Activated CD8-positive, alpha-beta memory T cell treated with anti-CD3 and anti-CD28 coated beads for 4 hours (primary cell): ENCODE results near the gene RETREG1.
"Not testable (repeated sequence)": the region's sequence is repeated elsewhere in the genome, so short reads cannot be mapped to it uniquely, and the experiment has no call there.

ENCODE experiments used
- DNase-seq, 2 donors: peaks; one replicate each; pipeline ENCODE4 v3.0.0-alpha.2; 2020; ENCODE audit warnings: low read depth in 2 of 2

The RETREG1 gene

DNA sequence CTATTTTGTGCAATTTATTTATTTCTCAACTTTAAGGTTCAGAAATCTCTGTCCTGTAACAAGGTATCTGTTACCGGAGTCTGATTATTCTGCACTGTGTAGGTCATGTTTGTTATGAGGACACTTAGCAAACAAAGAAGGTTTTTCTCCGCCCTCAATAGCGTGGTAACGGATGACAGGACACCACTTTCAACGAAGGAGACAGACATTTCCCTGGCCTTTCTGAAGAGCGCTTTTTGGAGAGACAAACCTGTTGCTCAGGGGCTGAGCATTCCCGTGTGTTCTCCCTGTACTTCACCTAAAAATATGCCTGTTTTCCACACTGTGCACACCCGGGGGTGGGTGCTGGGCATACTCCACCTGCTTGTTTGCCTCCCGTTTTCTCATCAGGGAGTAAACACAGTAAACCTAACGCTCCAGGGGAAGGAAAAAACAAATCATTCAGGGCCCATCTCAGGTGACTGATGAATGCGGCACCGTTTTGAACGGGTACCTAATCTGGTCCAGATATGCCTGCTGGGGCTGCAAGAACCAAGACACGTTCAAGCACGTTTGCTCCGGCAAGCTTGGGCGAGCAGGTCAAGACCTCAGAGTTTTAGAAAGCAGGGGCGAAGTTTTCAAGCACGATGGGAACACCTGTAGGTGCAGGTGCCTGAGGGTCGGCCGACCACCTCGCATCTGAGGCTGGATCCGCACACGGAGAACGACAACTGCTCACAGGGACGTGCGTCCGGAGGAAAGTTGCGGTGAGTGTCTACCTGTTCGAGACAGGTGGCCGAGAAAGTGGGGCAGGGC lies 859 bp downstream of the RETREG1 start:
- DNase-seq, result no peak

DNA sequence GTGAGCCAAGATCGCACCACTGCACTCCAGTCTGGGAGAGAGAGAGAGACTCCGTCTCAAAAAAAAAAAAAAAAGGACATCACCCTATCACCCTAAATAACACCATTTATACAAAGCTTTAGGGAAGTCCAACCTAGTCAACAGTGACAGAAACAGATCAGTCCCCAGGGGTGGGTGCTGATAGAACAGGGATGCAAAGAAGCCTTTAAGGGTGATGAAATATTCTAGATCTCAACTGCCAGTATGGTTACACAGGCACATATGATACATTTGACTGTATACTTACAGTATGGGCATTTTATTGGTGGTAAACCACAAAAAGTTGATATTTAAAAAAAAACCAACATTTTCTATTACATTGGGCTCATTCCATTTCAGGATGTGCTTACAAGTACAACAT lies 4.8 kb downstream of the RETREG1 start:
- no peak for DNase-seq

DNA sequence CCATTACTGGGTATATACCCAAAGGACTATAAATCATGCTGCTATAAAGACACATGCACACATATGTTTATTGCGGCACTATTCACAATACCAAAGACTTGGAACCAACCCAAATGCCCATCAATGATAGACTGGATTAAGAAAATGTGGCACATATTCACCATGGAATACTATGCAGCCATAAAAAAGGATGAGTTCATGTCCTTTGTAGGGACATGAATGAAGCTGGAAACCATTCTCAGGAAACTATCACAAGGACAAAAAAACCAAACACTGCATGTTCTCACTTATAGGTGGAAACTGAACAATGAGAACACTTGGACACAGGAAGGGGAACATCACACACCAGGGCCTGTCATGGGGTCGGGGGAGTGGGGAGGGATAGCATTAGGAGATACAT lies 5.9 kb downstream of the RETREG1 start:
- not testable (repeated sequence) for DNase-seq

DNA sequence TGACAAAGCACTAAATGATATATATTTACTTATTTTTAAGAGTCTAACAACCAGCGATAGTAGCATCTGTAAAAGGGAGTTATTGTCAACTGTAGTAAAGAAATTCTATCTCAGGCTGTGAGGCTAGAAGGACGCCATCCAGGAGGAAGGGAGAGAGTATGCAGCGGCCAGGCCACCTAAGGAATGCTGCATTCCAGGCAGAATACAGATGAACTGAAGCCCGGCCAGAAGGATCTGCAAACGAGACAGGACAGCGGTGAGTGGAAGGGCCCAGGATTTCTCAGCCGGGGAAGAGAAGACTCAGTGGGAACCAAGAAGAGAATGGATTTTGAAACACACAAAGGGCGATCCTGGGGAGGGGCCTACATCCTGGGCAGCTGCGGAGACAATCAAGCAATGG lies 7.4 kb downstream of the RETREG1 start:
- no peak for DNase-seq

DNA sequence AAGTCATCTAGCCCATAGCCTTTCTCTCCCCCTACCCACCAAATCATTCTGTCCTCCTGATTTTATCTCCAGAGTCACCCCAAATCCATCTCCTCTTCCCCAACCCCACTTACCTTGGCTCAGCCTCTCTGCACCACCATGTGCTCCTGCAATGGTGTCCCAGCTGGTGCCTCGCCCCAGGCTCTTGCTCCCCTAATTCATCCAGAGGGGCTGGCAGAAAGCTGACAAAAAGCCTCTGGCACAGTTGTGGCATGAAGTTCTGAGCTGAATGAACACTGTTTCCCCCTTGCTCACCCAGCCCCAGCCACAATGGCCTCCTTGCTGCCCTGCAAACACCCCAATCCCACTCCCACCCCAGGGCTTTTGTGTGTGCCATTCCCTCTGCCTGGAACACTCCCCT lies 10.2 kb downstream of the RETREG1 start:
- DNase-seq, result no peak

DNA sequence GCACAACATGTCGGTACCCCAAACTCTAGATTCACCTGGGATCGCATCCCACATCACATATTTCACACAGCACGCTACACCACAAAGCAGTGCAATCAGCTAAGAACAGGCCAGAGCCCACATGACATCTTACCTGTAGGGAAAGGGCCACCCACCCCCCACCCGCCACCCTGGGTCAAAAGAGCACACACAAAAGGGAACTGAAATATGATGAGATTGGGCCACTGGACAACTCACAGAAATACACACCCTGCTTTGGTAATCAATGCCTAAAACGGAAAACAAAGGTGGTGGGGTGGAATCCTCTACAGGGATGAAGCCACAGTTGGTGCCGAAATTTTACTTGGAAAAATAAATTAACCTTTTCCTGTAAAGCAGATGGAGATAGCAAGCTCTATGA lies 13.1 kb downstream of the RETREG1 start:
- no peak for DNase-seq

DNA sequence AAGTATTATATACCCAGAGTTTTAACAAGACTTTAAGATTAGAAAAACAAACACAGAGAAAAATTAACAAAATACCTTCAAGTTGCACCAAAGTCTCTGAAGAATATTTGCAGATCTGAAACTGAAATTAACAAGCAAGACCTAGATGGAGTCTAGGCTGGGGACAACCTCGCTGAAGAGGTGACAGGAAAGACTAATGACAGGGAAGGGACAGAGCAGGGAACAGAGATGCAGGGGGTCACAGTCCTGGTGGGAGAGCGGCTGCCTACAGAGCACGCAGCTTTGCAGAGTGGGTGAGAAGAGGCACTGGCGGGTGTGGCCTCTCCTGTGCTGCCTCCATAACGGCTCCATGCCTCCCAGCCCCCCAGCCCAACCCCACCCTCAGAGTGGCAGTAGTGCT lies 13.5 kb downstream of the RETREG1 start:
- DNase-seq, result no peak

DNA sequence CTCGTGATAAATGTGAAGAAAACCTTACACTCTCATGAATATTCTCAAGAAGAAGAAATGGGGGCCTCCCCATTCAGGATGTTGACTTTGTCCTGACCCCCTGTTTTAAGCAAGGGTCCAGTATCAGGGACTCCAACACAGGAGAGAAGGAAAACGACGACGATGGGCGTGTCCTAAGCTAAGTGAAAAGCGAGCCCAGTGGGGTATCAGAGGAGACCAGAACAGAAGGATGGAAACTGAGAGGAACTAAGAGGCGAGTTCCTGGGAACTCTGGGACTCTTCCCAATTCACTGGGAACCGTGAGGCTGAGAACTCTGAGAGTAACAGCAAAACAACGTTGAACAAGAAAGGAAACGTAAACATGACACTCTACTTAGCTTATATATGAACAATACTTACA lies 14.6 kb downstream of the RETREG1 start:
- DNase-seq, result no peak

DNA sequence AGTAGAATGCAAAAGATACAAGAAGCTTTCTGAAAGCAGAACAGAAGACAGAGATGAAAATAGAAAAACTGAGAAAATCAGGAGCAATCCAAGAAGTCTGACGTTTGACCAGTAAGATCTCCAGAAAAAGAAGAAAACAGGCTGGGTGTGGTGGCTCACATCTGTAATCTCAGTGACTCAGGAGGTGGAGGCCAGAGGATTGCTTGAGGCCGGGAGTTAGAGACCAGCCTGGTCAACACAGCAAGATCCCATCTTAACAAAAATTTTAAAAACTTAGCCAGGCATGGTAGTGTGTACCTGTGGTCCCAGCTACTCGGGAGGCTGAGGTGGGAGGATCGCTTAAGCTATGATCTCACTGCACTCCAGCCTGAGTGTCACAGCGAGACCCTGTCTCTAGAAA lies 15.9 kb downstream of the RETREG1 start:
- DNase-seq, result no peak

DNA sequence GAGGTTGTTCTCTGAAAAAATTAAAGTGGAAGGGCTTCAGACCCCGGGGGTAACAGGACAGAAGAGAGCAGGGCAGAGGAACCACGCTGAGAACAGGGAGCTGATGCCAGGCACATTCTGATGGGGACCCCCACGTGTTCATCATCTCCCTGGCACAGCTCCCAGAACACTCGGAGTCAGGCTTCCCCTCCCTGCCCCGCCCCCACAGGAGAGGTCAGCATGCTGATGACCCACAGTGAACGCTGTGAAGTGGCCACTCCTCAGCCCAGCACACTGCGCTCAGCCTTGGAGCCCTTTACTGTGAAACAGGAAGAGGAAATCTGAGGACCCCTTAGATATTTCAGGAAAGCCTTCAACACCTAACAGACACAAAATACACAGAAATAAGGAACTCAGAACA lies 16.4 kb downstream of the RETREG1 start:
- DNase-seq, result no peak

DNA sequence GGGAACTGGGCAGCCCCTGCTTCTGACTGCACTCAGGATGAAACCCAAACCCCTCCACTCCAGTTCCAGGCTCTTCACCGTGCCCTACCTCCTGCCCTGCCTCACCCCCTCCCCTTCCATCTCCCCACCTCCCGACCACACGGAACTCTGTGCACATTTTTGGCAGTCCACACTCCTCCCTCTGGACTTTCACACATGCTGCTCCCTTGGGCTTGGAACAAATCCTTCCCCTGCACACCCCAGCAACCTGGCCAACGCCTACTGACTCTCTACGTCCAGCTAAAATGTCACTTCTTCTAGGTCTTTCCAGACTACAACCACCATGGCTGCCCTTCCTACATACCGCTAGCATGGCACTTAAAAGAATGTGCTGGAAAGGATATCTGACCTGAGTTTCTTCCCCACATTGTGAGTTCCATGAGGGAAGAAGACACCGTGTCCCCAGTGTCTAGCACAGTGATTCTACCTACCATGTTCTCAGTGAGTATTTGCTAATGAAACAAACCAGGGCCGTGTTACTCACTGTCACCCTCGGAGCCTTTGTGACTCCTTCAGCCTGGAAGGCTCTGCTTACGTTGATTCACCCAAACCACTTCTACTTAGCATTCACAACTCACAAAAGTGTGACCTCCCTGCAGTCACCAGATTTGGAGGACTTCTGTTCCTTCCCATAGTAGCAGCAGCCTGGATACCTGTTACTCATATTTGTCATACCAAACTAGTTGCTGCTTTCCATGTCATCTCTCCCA lies 18.7 kb downstream of the RETREG1 start:
- DNase-seq, result no peak

DNA sequence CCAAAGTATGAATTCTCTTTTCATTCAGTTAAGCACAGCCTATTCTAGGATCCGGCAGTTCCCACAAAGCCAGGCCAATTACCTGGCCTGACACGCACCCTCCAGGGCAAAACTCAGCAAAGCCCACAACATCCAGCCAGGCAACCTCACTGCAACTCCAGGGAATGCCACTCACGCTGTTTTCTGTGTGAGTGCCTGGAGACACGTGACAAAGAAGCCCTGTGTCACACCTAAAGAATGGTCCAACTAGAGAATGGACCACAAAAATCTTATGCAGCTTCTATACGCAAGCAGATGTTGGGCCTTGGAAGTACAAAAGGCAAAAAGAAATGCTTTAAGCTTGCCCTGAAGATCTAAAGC lies 20.2 kb downstream of the RETREG1 start:
- no peak for DNase-seq

DNA sequence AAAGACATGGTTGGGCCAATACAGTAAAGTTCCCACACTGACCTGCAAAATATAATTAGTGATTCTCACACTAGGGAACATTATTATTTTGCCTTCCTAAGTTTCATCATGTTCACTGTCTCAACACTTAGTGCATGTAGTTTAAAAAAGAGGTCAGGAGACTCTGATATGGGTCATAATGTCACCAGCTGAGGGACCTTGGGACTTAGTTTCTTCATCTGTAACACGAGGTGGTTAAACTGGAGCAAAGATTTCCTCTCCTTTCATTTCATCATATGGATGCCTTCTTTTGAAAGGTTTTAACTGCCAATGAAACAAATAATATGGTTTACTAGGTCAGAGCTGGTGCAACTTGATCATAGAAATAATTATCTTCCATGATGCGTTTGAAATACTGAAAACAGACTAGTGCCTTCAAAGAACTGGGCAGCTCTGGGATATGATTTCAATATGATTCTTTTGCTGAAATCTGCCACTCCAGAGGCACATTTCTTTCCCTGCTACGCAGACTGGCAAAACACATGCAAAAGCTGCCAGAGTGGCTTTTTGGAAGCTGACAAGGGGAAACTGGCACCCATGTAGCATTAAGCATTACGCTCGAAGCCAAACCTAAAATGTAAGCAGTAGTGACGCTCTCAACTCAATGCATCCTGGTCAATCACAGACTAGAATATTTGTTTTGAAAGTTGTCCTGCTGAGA lies 20.8 kb downstream of the RETREG1 start:
- no peak for DNase-seq

DNA sequence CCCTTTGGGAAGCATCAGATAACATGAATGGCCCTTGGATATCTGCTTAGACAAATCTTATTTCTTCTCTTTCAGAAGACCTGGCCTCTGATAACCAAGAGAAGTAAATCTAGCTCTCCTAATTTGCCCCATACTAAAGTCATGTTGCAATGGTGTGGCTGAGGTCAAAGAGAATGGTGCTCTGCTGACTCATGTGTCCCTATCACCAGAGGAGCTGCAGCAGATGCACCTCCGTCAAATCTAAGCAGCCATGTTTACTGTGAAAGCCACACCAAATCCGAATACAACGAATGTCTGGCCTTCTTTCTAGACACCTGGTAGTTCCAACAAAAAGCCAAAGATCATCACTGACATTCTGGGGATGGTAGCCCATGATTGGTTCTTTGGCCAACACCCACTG lies 23.2 kb downstream of the RETREG1 start:
- no peak for DNase-seq

DNA sequence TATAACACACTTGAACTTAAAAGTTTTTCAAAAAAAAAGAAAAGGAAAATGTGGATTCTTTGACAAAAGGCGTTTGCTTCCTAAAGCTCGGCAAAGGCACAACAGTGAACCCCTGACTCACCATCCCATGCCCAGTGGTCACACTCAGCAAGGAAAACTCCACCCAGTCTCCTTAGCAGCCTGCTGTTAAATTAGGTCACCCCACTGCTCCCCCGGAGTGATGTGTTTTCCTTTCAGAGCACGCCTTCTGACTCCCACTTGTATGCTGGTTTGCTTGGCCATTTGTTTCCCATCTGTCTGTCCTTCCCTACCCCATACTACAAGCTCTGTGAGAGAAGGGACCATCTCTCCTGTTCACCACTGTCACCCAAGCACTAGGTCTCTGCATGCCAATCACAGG lies 23.8 kb downstream of the RETREG1 start:
- no peak for DNase-seq

DNA sequence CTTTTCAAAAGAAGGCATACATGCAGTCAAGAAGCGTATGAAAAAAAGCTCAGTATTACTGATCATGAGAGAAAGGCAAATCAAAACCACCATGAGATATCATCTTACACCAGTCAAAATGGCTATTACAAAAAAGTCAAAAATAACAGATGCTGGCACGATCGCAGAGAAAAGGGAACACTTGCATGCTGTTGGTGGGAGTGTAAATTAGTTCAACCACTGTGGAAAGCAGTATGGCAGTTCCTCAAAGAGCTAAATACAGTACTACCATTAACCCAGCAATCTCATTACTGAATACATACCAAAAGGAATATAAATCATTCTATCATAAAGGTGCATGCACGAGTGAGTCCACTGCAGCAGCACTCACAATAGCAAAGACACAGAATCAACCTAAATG lies 24.5 kb downstream of the RETREG1 start:
- no peak for DNase-seq

DNA sequence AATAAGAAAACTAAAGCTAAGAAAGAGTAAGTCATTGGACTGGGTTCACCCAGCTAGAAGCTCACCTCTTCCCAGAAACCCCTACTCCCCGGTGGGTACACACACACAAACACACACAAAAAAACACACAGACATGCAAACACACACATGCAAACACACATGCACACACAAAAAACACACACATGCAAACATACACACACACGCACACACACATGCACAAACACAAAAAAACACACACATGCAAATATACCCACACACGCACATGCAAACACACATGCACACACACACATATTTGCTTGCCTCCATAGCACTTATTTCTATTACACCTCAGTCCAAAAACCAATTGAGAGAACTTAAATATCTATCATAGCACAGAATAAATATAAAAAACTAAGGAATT lies 26.1 kb downstream of the RETREG1 start:
- no peak for DNase-seq

DNA sequence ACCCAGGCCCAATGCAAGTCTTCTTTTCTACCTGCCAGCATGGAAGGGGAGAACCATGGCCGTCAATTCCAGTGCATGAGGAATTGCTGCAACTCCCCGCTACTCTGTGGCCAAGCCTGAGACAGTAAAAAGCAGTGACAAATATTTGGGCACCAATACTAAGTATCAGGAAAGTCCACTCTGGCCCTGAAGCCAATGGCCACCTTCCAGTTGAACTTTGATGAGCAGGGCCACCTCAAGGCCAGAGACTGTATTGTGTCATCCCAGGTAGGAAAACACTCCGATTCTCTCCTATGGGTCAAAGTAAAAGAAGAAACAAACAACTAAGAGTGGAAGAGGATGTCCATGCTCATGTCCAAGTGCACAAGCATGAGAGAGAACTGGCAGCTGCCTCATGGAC lies 27.1 kb downstream of the RETREG1 start:
- DNase-seq, result no peak

DNA sequence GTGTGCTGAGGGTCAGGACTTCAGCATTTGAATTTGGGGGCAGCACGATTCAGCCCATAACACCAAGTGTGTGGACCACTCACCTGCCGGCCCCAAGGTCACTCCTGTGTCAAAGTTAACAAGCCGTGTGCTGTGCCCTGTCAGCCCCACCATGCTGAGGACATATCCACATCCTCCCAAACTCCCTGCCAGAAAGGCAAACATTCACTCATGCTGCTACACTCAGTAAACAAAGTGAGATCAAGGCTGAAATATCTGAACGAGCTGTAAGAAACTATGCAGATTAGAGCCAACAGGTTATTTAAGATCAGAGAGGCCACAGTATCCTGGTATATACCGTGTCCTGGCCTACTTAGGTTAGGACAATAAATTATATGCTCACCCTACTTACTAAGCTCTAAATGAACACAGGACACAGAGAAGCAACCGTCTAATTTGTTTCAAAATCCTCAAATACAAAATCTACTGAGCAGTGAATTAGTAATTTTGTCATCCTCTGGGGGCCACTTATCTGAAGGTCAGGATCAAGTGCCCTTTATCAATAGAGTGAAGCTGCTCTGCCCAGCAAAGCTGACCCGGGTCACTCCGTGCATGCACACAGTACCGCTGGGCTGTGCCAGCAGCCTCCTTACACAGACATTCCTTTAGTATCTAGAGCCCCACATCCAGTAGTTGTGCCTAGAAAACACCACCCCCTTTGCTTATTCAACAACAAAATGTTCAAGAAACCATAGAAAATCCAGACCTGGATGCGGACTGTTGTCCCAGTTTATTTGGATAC lies 28.2 kb downstream of the RETREG1 start:
- no peak for DNase-seq

DNA sequence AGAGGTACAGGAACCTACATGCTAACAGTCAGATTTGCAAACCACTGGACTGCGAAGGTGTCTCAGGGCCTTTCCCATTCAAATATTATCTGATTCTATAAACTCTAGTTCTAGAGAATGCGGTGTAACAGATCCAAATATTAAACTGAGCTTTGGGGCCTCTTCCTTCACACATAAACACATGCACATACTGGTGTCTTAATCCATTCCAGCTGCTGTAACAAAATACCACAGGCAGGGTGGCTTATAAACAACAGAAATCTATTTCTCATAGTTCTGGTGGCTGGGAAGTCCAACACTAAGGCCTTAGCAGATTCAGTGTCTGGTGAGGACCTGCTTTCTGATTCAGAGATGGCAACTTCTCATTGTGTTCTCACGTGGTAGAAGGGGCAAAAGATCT lies 30.2 kb downstream of the RETREG1 start:
- DNase-seq, result no peak

DNA sequence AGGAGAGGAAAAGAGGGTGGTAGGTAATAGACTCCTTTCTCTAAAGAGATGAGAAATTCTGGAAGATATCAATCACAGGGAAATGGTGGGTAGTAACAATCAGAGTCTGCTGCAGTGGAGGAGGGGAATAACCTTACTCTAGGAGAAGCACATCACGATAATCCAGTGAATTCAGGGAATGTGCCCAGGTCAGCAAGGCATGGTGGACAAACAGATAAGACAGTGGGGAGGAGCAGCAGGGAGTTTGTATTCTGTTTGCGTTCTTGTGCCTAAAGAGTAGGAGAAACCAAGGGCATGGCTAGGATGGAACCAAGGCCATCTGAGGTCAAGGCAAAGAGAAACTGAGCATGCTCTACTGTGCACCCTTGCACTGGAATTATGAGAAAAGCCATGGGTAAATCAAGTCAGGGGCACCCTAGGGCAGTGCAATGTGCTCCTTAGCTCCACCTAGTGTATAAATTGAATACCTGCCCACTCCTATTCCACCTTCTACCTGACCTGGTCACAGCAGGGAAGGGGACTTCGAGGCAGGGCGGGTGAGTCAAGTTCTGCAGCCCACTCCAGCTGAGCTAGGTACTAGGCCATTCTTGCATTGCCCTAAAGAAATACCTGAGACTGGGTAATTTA lies 31.6 kb downstream of the RETREG1 start:
- no peak for DNase-seq

DNA sequence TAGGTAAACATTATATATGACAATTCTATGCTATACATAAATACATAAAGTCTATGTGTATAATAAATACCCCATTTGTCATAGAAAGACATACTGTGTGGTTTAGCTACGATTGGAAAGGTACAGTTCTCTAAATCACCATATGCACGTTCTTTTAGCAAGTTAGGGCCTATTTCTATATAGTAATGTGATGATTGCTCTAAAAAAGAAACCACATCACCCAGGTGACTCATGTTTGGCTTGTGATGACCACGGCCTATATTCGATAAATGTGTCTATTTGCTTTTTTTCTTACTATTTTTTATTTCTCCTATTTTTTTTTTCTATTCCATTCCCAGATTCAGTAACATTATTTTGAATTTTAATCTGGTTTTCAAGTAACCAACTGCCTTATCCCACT lies 34.7 kb downstream of the RETREG1 start:
- no peak for DNase-seq
